Stimulated activated CD8-positive, alpha-beta memory T cell treated with anti-CD3 and anti-CD28 coated beads, Interleukin-12 subunit alpha, Interleukin-12 subunit beta, amount 100 ng/mL, for 24 hours (primary cell): Measurements from ENCODE around the gene DDX24.

Experiments
- DNase-seq: peaks from one replicate; pipeline ENCODE4 v3.0.0-alpha.2; 2020; ENCODE audit errors: extremely low read depth

The DDX24 gene

GRCh38 chr14:94080621-94081385, at the start of gene DDX24, which contains the start of gene IFI27L1:
DDX24 (minus strand) TSS chr14:94081202; CDS start chr14:94079742, 1,460 bp downstream.
IFI27L1 (plus strand) TSS chr14:94081310; CDS start chr14:94096938, 15,628 bp downstream.
- peak; percentile 92 for DNase-seq

GRCh38 chr14:94129758-94130414, 48.9 kb upstream of the DDX24 start:
- DNase-seq = no peak

GRCh38 chr14:94129111-94129757, 48.2 kb upstream of the DDX24 start, which contains the start of gene IFI27L2:
IFI27L2 (minus strand) TSS chr14:94129604; CDS start chr14:94129564, 40 bp downstream.
- DNase-seq = peak; percentile 45

GRCh38 chr14:94128216-94128839, 47.3 kb upstream of the DDX24 start:
- DNase-seq = no peak

GRCh38 chr14:94127330-94127729, 46.3 kb upstream of the DDX24 start:
- no peak for DNase-seq

GRCh38 chr14:94126800-94127199, 45.8 kb upstream of the DDX24 start:
- DNase-seq = no peak

GRCh38 chr14:94126419-94126677, 45.3 kb upstream of the DDX24 start:
- DNase-seq = no peak

- DNase-seq = no peak
Measured at GRCh38 chr14:94125659-94126418, 44.8 kb upstream of the DDX24 start.

GRCh38 chr14:94124582-94125377, 43.8 kb upstream of the DDX24 start:
- DNase-seq = no peak

- no peak for DNase-seq
Measured at GRCh38 chr14:94123868-94124267, 42.9 kb upstream of the DDX24 start.

- DNase-seq = no peak
Measured at GRCh38 chr14:94123296-94123695, 42.3 kb upstream of the DDX24 start.

- DNase-seq = no peak
Measured at GRCh38 chr14:94122438-94122837, 41.4 kb upstream of the DDX24 start.

- DNase-seq = no peak
Measured at GRCh38 chr14:94121485-94121884, 40.5 kb upstream of the DDX24 start.

GRCh38 chr14:94120667-94121340, 39.8 kb upstream of the DDX24 start:
- DNase-seq = no peak

- no peak for DNase-seq
Measured at GRCh38 chr14:94119071-94119470, 38.1 kb upstream of the DDX24 start.

- no peak for DNase-seq
Measured at GRCh38 chr14:94117856-94118255, 36.9 kb upstream of the DDX24 start.

GRCh38 chr14:94116701-94117100, 35.7 kb upstream of the DDX24 start:
- no peak for DNase-seq

GRCh38 chr14:94115631-94116030, 34.6 kb upstream of the DDX24 start:
- no peak for DNase-seq

GRCh38 chr14:94115058-94115591, 34.1 kb upstream of the DDX24 start:
- no peak for DNase-seq

GRCh38 chr14:94114589-94115057, 33.6 kb upstream of the DDX24 start:
- DNase-seq = no peak
